Keratinocyte (primary cell): Measurements from ENCODE around the gene SCAMP1. TPM values are rescaled to one million over a fixed set of nuclear protein-coding genes. Genes with fewer than 3 reads are reported as not detected.

Experiments
- DNase-seq: peaks from one replicate; pipeline ENCODE4 v3.0.0-alpha.2; 2011; ENCODE audit warnings: low read depth, missing footprints, low spot score
- FAIRE-seq: peaks from 2 replicates; lab custom pipeline; 2011; peaks lifted over from hg19 to GRCh38; lab: Jason Lieb, UNC
- H2AFZ ChIP-seq: 2 replicates; pipeline ENCODE4 v1.6.0; 2012; ENCODE audit warnings: low read length, control low read depth, inconsistent platforms; ENCODE audit not compliant: control insufficient read depth
- H3K27ac ChIP-seq: 2 replicates; pipeline ENCODE4 v1.5.1; 2011; ENCODE audit warnings: low read length; ENCODE audit not compliant: control insufficient read depth, insufficient read depth
- H3K27me3 ChIP-seq: 3 replicates; pipeline ENCODE4 v1.6.0; 2011; ENCODE audit warnings: low read length; ENCODE audit not compliant: control insufficient read depth, insufficient read depth; ENCODE audit errors: extremely low read depth
- H3K36me3 ChIP-seq, 2 experiments: 2 replicates in 1 of 2; 3 replicates in 1 of 2; pipeline ENCODE4 v1.5.1; 2011; ENCODE audit warnings: low read length in 2 of 2, mild to moderate bottlenecking in 1 of 2; ENCODE audit not compliant: control insufficient read depth in 2 of 2, insufficient read depth in 2 of 2; ENCODE audit errors: extremely low read depth in 1 of 2
- H3K4me1 ChIP-seq: 3 replicates; pipeline ENCODE4 v1.5.1; 2011; ENCODE audit warnings: low read length; ENCODE audit not compliant: control insufficient read depth, insufficient read depth; ENCODE audit errors: extremely low read depth
- H3K4me2 ChIP-seq: 3 replicates; pipeline ENCODE4 v1.6.0; 2011; ENCODE audit warnings: low read depth, low read length; ENCODE audit not compliant: control insufficient read depth, insufficient read depth; ENCODE audit errors: extremely low read depth
- H3K4me3 ChIP-seq, 3 experiments: fragments of 200-600 bp in 1 of 3; sonication (generic) in 1 of 3; 2 replicates in 2 of 3; 3 replicates in 1 of 3; pipeline ENCODE4 v1.5.1; 2011 to 2016; ENCODE audit warnings: low read length in 3 of 3, mild to moderate bottlenecking in 3 of 3, control low read depth in 2 of 3, inconsistent platforms in 1 of 3, low read depth in 1 of 3, mixed read lengths in 1 of 3, mixed run types in 1 of 3, moderate library complexity in 1 of 3; ENCODE audit not compliant: control insufficient read depth in 2 of 3, insufficient read depth in 2 of 3; ENCODE audit errors: extremely low read depth in 1 of 3
- H3K79me2 ChIP-seq: 2 replicates; pipeline ENCODE4 v1.6.0; 2012; ENCODE audit warnings: low read length; ENCODE audit not compliant: control insufficient read depth, insufficient read depth
- H3K9ac ChIP-seq: 3 replicates; pipeline ENCODE4 v1.6.0; 2011; ENCODE audit warnings: low read length; ENCODE audit not compliant: control insufficient read depth, insufficient read depth; ENCODE audit errors: extremely low read depth
- H3K9me1 ChIP-seq: 3 replicates; pipeline ENCODE4 v1.6.0; 2011; ENCODE audit warnings: low read length; ENCODE audit not compliant: control insufficient read depth, insufficient read depth; ENCODE audit errors: extremely low read depth
- H3K9me3 ChIP-seq: 2 replicates; pipeline ENCODE4 v1.5.1; 2012; ENCODE audit warnings: low read depth, low read length; ENCODE audit not compliant: control insufficient read depth
- H4K20me1 ChIP-seq: 3 replicates; pipeline ENCODE4 v1.6.0; 2011; ENCODE audit warnings: low read length; ENCODE audit not compliant: control insufficient read depth, insufficient read depth; ENCODE audit errors: extremely low read depth
- EZH2 ChIP-seq: IDR thresholded peaks from one replicate; pipeline ENCODE4 v1.6.1; 2012; ENCODE audit warnings: inconsistent platforms, mild to moderate bottlenecking, low read length, moderate library complexity
- dilution Hi-C: fragments of 300-500 bp; cut with MboI; formaldehyde crosslinking; loops from one replicate; pipeline ENCODE4 v1.7.0; 2020; ENCODE audit warnings: low sequenced_read_pairs; ENCODE audit not compliant: extremely low pct_ligation_motif_present
- polyA plus RNA-seq, 5 experiments: library from polyadenylated mRNA; depleted of rRNA in 3 of 5; stranded (reverse) in 3 of 5; stranded (forward) in 1 of 5; unstranded in 1 of 5; fragments of >200 nt; gene quantifications; 1 replicate in 1 of 5; 2 replicates in 3 of 5; 3 replicates in 1 of 5; pipeline versions ENCODE4 v1.2.1 to v1.2.3, GENCODE V29; 2011 to 2012; ENCODE audit warnings: missing spikeins in 2 of 5, low read depth in 1 of 5, low replicate concordance in 1 of 5
- TF ChIP-seq, protein P1 (sequence below), 3 experiments: IDR thresholded peaks in 1 of 3; conservative IDR thresholded peaks in 1 of 3; optimal IDR thresholded peaks in 1 of 3; 2 replicates in 2 of 3; 3 replicates in 1 of 3; pipeline versions ENCODE3 to v1.5.1; 2011; ENCODE audit warnings: low read length in 3 of 3, mild to moderate bottlenecking in 3 of 3, moderate library complexity in 2 of 3, control low read depth in 1 of 3, inconsistent platforms in 1 of 3; ENCODE audit not compliant: insufficient read depth in 2 of 3; ENCODE audit errors: extremely low read depth in 1 of 3

SCAMP1 gene
- polyA plus RNA-seq, 1 donor (not counting 4 experiments of a cell fraction or from before 2014, with no cell fraction given) = 36.6 TPM

DNA sequence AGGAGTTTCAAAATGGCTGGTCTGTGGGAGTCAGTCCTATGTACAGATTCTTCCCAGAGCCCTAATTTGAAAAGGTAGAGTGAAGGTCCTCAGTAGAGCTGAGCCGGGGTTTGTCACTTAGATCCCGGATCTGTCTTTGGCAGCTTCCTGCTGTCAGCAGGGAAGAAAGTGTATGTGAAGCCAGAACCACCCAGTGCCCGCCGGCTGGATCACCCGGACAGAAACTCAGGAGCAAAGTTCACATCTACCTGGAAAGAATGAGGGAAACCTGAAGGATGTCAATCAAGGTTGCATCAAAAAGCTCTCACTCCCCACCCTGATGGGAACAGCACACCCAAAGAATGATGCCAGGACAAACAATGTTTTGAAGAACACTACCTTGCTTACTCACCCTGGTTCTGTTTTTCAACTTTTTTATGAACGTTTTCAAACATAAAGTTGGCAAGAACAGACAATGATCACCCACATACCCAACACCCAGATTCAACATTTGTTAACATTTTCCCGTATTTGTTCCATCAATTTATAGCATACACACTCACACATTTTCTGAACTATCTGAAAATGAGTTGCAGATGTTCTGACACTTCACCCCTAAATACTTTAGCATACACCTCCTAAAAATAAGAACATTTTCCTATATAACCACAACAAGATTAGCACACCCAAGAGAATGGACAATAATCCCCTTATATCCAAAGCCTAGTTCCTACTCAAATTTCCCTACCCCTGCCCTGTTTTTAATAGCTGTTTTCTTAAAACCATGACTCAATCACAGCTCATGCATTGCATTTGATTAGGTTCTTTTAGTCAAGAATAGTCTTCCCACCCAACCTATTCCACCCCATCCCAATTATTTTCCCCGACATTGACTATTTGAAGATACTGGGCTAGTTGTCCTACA is 154.3 kb downstream of the SCAMP1 start:
- no peak overlapping the region for H3K4me2 ChIP-seq
- no peak overlapping the region for H3K4me3 ChIP-seq
- H2AFZ ChIP-seq = no peak overlapping the region
- FAIRE-seq (no peak), DNase-seq (no peak)
- dilution Hi-C loops = no loop called here
- no peaks in the 10 kb centered on the region for H3K79me2 ChIP-seq
- H3K9me1 ChIP-seq = no peaks in the 10 kb centered on the region
- H3K9ac ChIP-seq = no peak overlapping the region
- TF ChIP-seq, protein P1, sequence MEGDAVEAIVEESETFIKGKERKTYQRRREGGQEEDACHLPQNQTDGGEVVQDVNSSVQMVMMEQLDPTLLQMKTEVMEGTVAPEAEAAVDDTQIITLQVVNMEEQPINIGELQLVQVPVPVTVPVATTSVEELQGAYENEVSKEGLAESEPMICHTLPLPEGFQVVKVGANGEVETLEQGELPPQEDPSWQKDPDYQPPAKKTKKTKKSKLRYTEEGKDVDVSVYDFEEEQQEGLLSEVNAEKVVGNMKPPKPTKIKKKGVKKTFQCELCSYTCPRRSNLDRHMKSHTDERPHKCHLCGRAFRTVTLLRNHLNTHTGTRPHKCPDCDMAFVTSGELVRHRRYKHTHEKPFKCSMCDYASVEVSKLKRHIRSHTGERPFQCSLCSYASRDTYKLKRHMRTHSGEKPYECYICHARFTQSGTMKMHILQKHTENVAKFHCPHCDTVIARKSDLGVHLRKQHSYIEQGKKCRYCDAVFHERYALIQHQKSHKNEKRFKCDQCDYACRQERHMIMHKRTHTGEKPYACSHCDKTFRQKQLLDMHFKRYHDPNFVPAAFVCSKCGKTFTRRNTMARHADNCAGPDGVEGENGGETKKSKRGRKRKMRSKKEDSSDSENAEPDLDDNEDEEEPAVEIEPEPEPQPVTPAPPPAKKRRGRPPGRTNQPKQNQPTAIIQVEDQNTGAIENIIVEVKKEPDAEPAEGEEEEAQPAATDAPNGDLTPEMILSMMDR (optimal IDR thresholded peaks at IDR 0.05 in 1 of 3, IDR thresholded peaks at IDR 0.05 in 1 of 3, conservative IDR thresholded peaks at IDR 0.05 in 1 of 3; ENCODE audit: extremely low read depth in 1 of 3, insufficient read depth in 2 of 3, low read length in 3 of 3) = no peak
- peaks cover 20% of the 10 kb centered on the region for H3K4me1 ChIP-seq
- no peaks in the 10 kb centered on the region for H4K20me1 ChIP-seq
- H3K27me3 ChIP-seq = no peaks in the 10 kb centered on the region
- H3K27ac ChIP-seq = no peak overlapping the region
- H3K36me3 ChIP-seq = no peaks in the 10 kb centered on the region
- no peaks in the 10 kb centered on the region for H3K9me3 ChIP-seq

DNA sequence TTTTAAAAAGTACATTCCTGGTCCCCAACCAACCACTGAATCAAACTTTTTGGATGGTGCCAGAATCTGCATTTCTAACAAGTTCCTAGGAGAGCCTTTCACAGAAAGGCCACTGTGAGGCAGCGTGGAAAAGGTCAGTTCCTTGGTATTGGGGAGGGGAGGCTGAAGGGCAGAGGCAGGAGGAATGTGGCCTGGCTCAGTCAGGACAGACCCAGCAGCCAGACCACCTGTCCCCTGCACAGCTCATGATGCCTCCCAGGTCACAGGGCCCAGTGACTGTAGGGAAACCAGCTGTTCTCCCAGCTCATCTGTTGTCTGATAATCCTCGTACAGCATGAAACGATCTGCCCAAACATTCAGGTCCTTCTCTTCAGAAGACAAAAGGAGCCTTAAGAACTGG is 155.3 kb downstream of the SCAMP1 start:
- H3K4me3 ChIP-seq = no peak overlapping the region
- H3K79me2 ChIP-seq = no peaks in the 10 kb centered on the region
- TF ChIP-seq, protein P1 (optimal IDR thresholded peaks at IDR 0.05 in 1 of 3, IDR thresholded peaks at IDR 0.05 in 1 of 3, conservative IDR thresholded peaks at IDR 0.05 in 1 of 3; ENCODE audit: extremely low read depth in 1 of 3, insufficient read depth in 2 of 3, low read length in 3 of 3) = no peak
- TF ChIP-seq EZH2 = no peak
- H3K9me3 ChIP-seq = no peaks in the 10 kb centered on the region
- no peaks in the 10 kb centered on the region for H3K9me1 ChIP-seq
- dilution Hi-C loops = no loop called here
- no peak overlapping the region for H3K27ac ChIP-seq
- peaks cover 17% of the 10 kb centered on the region for H3K4me1 ChIP-seq
- H4K20me1 ChIP-seq = no peaks in the 10 kb centered on the region
- FAIRE-seq (no peak), DNase-seq (no peak)
- no peaks in the 10 kb centered on the region for H3K36me3 ChIP-seq
- H3K27me3 ChIP-seq = no peaks in the 10 kb centered on the region
- H3K9ac ChIP-seq = no peak overlapping the region
- no peak overlapping the region for H2AFZ ChIP-seq
- no peak overlapping the region for H3K4me2 ChIP-seq
